Measurements from ENCODE around the gene TM4SF20.

DNA sequence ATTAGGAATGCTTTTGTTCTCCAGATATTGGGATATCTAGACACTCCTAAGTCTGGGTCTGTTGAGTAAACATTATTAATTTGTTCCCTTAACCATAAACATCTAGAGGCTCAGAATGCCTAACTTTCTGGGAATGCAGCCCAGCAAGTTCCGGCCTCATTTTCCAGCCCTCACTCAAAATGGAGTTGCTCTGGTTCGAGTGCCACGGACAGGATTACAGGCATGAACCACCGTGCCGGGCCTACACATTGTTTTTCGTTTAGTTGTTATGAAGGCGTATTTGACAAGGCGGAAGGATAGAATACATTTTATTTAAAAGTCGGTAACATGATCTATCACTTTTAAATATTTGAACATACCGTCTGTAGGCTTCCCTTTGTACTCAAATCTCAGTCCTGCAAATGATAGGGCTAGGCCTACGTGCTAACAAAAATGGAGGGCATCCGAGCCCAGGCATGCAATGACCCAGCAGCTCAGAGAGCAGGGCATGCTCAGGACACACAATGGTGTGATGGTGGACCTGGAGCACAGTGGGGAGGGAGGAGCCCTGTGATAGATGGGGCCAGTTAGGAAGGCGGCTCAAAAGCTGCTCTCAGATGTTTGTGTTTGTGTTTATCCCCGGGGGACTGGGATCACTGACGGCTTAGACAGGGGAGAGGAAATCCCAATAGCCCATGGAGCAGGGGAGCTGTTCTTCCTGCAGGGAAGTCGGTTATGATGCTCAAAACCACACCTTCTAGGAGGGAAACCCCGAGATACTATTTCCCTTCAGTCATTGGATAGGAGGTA lies 11.6 kb upstream of the TM4SF20 start:
- TF ChIP-seq SUZ12 (IDR thresholded peaks at IDR 0.05; ENCODE audit: extremely low read depth, insufficient read depth, insufficient read length) (no peak), YY1 (IDR thresholded peaks at IDR 0.05; ENCODE audit: insufficient read depth, insufficient read length) (no peak)
